Testis (tissue), 2 donors: ENCODE data around the gene TLE4.

ENCODE experiments used
- POLR2A ChIP-seq: fragments of 450-650 bp; IDR thresholded peaks from one replicate; pipeline ENCODE4 v1.6.1; 2017; ENCODE audit warnings: antibody characterized with exemption, mild to moderate bottlenecking, moderate library complexity
- TF ChIP-seq, protein P1 (sequence below), 3 experiments: fragments of 450-650 bp in 2 of 3; fragments of 200-600 bp in 1 of 3; sonication (generic) in 1 of 3; IDR thresholded peaks; one replicate each; pipeline ENCODE4 v1.5.1; 2016 to 2019; ENCODE audit warnings: antibody characterized with exemption in 3 of 3, mild to moderate bottlenecking in 2 of 3, moderate library complexity in 1 of 3

- TF ChIP-seq, protein P1, sequence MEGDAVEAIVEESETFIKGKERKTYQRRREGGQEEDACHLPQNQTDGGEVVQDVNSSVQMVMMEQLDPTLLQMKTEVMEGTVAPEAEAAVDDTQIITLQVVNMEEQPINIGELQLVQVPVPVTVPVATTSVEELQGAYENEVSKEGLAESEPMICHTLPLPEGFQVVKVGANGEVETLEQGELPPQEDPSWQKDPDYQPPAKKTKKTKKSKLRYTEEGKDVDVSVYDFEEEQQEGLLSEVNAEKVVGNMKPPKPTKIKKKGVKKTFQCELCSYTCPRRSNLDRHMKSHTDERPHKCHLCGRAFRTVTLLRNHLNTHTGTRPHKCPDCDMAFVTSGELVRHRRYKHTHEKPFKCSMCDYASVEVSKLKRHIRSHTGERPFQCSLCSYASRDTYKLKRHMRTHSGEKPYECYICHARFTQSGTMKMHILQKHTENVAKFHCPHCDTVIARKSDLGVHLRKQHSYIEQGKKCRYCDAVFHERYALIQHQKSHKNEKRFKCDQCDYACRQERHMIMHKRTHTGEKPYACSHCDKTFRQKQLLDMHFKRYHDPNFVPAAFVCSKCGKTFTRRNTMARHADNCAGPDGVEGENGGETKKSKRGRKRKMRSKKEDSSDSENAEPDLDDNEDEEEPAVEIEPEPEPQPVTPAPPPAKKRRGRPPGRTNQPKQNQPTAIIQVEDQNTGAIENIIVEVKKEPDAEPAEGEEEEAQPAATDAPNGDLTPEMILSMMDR (IDR thresholded peaks at IDR 0.05), result no peak
- no peak for TF ChIP-seq POLR2A
Observed at GRCh38 chr9:79642671-79643070, 70.9 kb downstream of the TLE4 start.
